Fibroblast of lung (primary cell): ENCODE data around the gene HOXA11. TPM values are rescaled to one million over a fixed set of nuclear protein-coding genes. Genes with fewer than 3 reads are reported as not detected.

ENCODE experiments used
- DNase-seq, 2 donors: peaks; one replicate each; pipeline versions ENCODE4 v3.0.0 to v3.0.0-alpha.2; 2010; ENCODE audit warnings: low read depth in 2 of 2
- H2AFZ ChIP-seq: 2 replicates; pipeline ENCODE4 v1.5.1; 2012; ENCODE audit warnings: low read length, control low read depth, inconsistent platforms
- H3K27ac ChIP-seq: 2 replicates; pipeline ENCODE4 v1.5.1; 2011; ENCODE audit warnings: low read length, control low read depth; ENCODE audit not compliant: insufficient read depth
- H3K27me3 ChIP-seq: 2 replicates; pipeline ENCODE4 v1.5.1; 2011; ENCODE audit warnings: mild to moderate bottlenecking, low read length; ENCODE audit not compliant: control insufficient read depth, insufficient read depth
- H3K36me3 ChIP-seq: 2 replicates; pipeline ENCODE4 v1.5.1; 2011; ENCODE audit warnings: low read length; ENCODE audit not compliant: control insufficient read depth, insufficient read depth
- H3K4me1 ChIP-seq: 2 replicates; pipeline ENCODE4 v1.5.1; 2011; ENCODE audit warnings: low read length; ENCODE audit not compliant: control insufficient read depth, insufficient read depth; ENCODE audit errors: extremely low read depth
- H3K4me2 ChIP-seq: 2 replicates; pipeline ENCODE4 v1.5.1; 2011; ENCODE audit warnings: low read length, control low read depth; ENCODE audit not compliant: insufficient read depth; ENCODE audit errors: extremely low read depth
- H3K4me3 ChIP-seq, 4 experiments: fragments of 200-600 bp in 1 of 4; sonication (generic) in 1 of 4; replicated peaks in 1 of 4; 2 replicates each; pipeline ENCODE4 v1.5.1; 2011 to 2016; ENCODE audit warnings: low read length in 4 of 4, low read depth in 3 of 4, mild to moderate bottlenecking in 3 of 4, control low read depth in 2 of 4, inconsistent platforms in 1 of 4, mixed read lengths in 1 of 4; ENCODE audit not compliant: insufficient read depth in 1 of 4; ENCODE audit errors: control extremely low read depth in 1 of 4
- H3K79me2 ChIP-seq: 2 replicates; pipeline ENCODE4 v1.5.1; 2012; ENCODE audit warnings: mild to moderate bottlenecking, low read length, inconsistent platforms; ENCODE audit not compliant: control insufficient read depth, insufficient read depth
- H3K9ac ChIP-seq: 2 replicates; pipeline ENCODE4 v1.5.1; 2011; ENCODE audit warnings: mild to moderate bottlenecking, low read length, control low read depth; ENCODE audit not compliant: insufficient read depth
- H3K9me3 ChIP-seq: 2 replicates; pipeline ENCODE4 v1.5.1; 2012; ENCODE audit warnings: low read depth, low read length; ENCODE audit not compliant: control insufficient read depth, insufficient read depth
- H4K20me1 ChIP-seq: 2 replicates; pipeline ENCODE4 v1.5.1; 2011; ENCODE audit warnings: low read length; ENCODE audit not compliant: control insufficient read depth, insufficient read depth; ENCODE audit errors: extremely low read depth
- EZH2 ChIP-seq: IDR thresholded peaks from 2 replicates; pipeline ENCODE4 v1.5.1; 2012; ENCODE audit warnings: low read length, control low read depth, mild to moderate bottlenecking; ENCODE audit errors: missing control alignments
- polyA plus RNA-seq, 2 donors: library from polyadenylated mRNA; depleted of rRNA in 1 of 2; stranded (reverse) in 1 of 2; unstranded in 1 of 2; fragments of >200 nt; gene quantifications; 2 replicates each; pipeline ENCODE4 v1.2.1, GENCODE V29; 2011 to 2012; ENCODE audit warnings: missing spikeins in 1 of 2
- total RNA-seq: library from RNA; depleted of rRNA; stranded (reverse); fragments of >200 nt; gene quantifications from 2 replicates; pipeline ENCODE4 v1.2.1, GENCODE V29; 2014
- TF ChIP-seq, protein P1 (sequence below), 2 donors: IDR thresholded peaks in 1 of 2; conservative IDR thresholded peaks in 1 of 2; 1 replicate in 1 of 2; 2 replicates in 1 of 2; pipeline ENCODE4 v1.5.1; 2011 to 2012; ENCODE audit warnings: low read length in 2 of 2, control low read depth in 1 of 2, inconsistent platforms in 1 of 2, low read depth in 1 of 2, mild to moderate bottlenecking in 1 of 2

The HOXA11 gene
- total and polyA plus RNA-seq, 2 donors (not counting 1 experiment from before 2014, with no cell fraction given): 0.18 TPM; not detected in 1

DNA sequence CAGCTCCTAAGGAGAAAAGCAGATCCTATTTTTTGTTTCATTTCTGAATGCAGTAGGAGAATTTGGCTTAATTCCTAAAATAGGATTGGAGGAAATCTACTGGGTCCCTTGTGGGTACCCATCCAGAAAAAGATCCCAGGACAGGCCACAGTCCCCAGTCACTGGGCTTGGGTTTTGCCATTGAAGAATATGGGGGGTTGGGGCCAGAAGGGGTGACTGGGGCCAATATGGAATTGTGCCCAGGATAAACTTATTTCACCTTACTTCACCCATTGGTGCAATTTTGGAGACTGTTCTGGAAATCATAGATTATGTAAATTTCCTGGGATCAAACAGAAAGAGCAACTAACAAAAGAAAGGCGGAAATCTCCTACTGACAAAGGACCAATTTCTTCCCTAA is 46.6 kb downstream of the HOXA11 start:
- H2AFZ ChIP-seq: no peak overlapping the region
- H3K4me2 ChIP-seq: peak overlapping the region; percentile 99
- peaks cover 70% of the 10 kb centered on the region for H3K79me2 ChIP-seq
- peaks cover 34% of the 10 kb centered on the region for H3K4me1 ChIP-seq
- peaks cover 2% of the 10 kb centered on the region for H3K36me3 ChIP-seq
- peak overlapping the region in 3 of 4 experiments; percentile 2 to 99 (median 57) for H3K4me3 ChIP-seq
- no peak for TF ChIP-seq EZH2
- TF ChIP-seq, protein P1, sequence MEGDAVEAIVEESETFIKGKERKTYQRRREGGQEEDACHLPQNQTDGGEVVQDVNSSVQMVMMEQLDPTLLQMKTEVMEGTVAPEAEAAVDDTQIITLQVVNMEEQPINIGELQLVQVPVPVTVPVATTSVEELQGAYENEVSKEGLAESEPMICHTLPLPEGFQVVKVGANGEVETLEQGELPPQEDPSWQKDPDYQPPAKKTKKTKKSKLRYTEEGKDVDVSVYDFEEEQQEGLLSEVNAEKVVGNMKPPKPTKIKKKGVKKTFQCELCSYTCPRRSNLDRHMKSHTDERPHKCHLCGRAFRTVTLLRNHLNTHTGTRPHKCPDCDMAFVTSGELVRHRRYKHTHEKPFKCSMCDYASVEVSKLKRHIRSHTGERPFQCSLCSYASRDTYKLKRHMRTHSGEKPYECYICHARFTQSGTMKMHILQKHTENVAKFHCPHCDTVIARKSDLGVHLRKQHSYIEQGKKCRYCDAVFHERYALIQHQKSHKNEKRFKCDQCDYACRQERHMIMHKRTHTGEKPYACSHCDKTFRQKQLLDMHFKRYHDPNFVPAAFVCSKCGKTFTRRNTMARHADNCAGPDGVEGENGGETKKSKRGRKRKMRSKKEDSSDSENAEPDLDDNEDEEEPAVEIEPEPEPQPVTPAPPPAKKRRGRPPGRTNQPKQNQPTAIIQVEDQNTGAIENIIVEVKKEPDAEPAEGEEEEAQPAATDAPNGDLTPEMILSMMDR (conservative IDR thresholded peaks at IDR 0.05 in 1 of 2, IDR thresholded peaks at IDR 0.05 in 1 of 2; ENCODE audit: low read depth in 1 of 2, low read length in 2 of 2): no peak
- peak overlapping the region; percentile 98 for H3K27ac ChIP-seq
- H3K9ac ChIP-seq: no peak overlapping the region
- H4K20me1 ChIP-seq: no peaks in the 10 kb centered on the region
- no peak for DNase-seq
- no peaks in the 10 kb centered on the region for H3K9me3 ChIP-seq
- H3K27me3 ChIP-seq: no peaks in the 10 kb centered on the region

DNA sequence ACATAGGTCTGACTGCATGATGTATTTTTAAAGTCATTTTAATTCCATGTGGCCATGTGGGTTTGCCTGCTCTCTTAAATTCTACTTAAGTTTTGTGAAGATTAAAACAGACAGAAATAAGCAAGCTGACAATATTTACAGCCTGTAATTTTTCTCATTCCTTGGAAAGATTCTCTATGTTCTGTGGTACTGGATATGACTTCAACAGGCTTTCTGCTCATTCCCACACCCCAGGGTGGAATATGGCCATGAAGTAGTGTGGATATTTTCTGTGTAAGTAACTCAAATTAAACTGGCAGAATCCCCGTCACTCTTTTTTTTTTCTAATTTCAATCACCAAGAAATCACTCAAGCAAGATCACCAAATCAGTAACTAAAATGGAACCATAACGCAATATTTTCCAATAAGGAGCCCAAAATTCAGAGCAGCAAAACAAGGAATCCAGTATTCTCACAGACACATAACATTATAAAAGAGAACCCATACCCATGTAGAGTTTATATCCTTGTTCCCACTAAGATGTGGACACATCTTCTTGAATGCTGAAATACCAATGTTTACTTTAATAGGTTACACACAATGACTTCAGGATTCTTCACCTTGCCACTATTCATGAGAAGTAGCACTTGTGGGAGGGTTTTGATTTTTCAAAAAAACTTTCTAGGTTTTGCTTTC is 47.3 kb downstream of the HOXA11 start:
- no peaks in the 10 kb centered on the region for H3K9me3 ChIP-seq
- no peaks in the 10 kb centered on the region for H3K27me3 ChIP-seq
- TF ChIP-seq, protein P1 (conservative IDR thresholded peaks at IDR 0.05 in 1 of 2, IDR thresholded peaks at IDR 0.05 in 1 of 2; ENCODE audit: low read depth in 1 of 2, low read length in 2 of 2): no peak
- TF ChIP-seq EZH2: no peak
- H4K20me1 ChIP-seq: no peaks in the 10 kb centered on the region
- H3K4me1 ChIP-seq: peaks cover 36% of the 10 kb centered on the region
- H3K4me2 ChIP-seq: peak overlapping the region; percentile 99
- H3K9ac ChIP-seq: no peak overlapping the region
- H2AFZ ChIP-seq: no peak overlapping the region
- peak overlapping the region in 3 of 4 experiments; percentile 2 to 99 (median 57) for H3K4me3 ChIP-seq
- H3K79me2 ChIP-seq: peaks cover 69% of the 10 kb centered on the region
- H3K27ac ChIP-seq: peak overlapping the region; percentile 98
- DNase-seq: peak in 1 of 2 donors; percentile 73
- peaks cover 2% of the 10 kb centered on the region for H3K36me3 ChIP-seq

DNA sequence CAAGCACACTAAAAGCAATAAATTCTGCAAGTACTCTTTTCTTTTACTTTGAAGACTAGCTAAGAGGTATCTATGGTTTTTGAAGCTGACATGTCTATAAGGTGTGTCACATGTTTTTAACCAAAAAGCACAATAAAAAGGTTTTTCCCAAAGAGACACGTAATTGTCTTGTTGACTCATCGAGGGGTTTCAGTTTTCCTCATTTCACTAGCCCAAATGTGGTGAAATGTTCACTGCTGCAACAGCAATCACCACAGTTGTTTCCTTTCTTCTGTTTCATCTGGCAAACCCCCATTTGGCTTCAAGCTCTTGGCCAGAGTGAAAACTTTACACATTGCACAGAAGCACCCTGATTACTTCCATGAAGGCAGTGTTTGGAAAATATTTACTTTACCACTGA is 50.6 kb downstream of the HOXA11 start:
- Histone ChIP-seq H3K9ac (no peak overlapping the region), H3K9me3 (no peaks in the 10 kb centered on the region), H3K36me3 (no peaks in the 10 kb centered on the region), H2AFZ (no peak overlapping the region), H3K4me3 (no peak overlapping the region), H3K4me1 (peaks cover 31% of the 10 kb centered on the region), H3K4me2 (no peak overlapping the region), H3K27ac (peak overlapping the region; percentile 9), H3K27me3 (no peaks in the 10 kb centered on the region), H3K79me2 (peaks cover 41% of the 10 kb centered on the region), H4K20me1 (no peaks in the 10 kb centered on the region)
- TF ChIP-seq, protein P1 (conservative IDR thresholded peaks at IDR 0.05 in 1 of 2, IDR thresholded peaks at IDR 0.05 in 1 of 2; ENCODE audit: low read depth in 1 of 2, low read length in 2 of 2): no peak
- no peak for TF ChIP-seq EZH2
- DNase-seq: peak; percentile 95 to 98
